ENCODE results near the gene FOXL3.

Gene FOXL3

GRCh38 chr7:304574-305409 is 14.8 kb downstream of the FOXL3 start:
- DNase-seq: no peak

GRCh38 chr7:305410-306151 is 15.6 kb downstream of the FOXL3 start:
- DNase-seq: no peak

GRCh38 chr7:307970-308369 is 18.0 kb downstream of the FOXL3 start:
- DNase-seq: no peak

- no peak for DNase-seq
Observed at GRCh38 chr7:309586-310228, 19.7 kb downstream of the FOXL3 start.

- DNase-seq: no peak
Observed at GRCh38 chr7:311131-311680, 21.2 kb downstream of the FOXL3 start.

GRCh38 chr7:311796-312195 is 21.8 kb downstream of the FOXL3 start:
- no peak for DNase-seq

- DNase-seq: no peak
Observed at GRCh38 chr7:312424-312823, 22.5 kb downstream of the FOXL3 start.

GRCh38 chr7:314853-315252 is 24.9 kb downstream of the FOXL3 start:
- DNase-seq: no peak

- no peak for DNase-seq
Observed at GRCh38 chr7:315516-316265, 25.7 kb downstream of the FOXL3 start.

- no peak for DNase-seq
Observed at GRCh38 chr7:317643-318405, 27.9 kb downstream of the FOXL3 start.

- no peak for DNase-seq
Observed at GRCh38 chr7:318476-318875, 28.5 kb downstream of the FOXL3 start.

GRCh38 chr7:318878-319661 is 29.1 kb downstream of the FOXL3 start:
- no peak for DNase-seq

- DNase-seq: no peak
Observed at GRCh38 chr7:320297-320696, 30.3 kb downstream of the FOXL3 start.

GRCh38 chr7:322111-322671 is 32.2 kb downstream of the FOXL3 start:
- no peak for DNase-seq

- no peak for DNase-seq
Observed at GRCh38 chr7:322708-323111, 32.7 kb downstream of the FOXL3 start.

- DNase-seq: no peak
Observed at GRCh38 chr7:323410-323809, 33.4 kb downstream of the FOXL3 start.

GRCh38 chr7:324011-324410 is 34.0 kb downstream of the FOXL3 start:
- no peak for DNase-seq

- DNase-seq: no peak
Observed at GRCh38 chr7:325051-325798, 35.3 kb downstream of the FOXL3 start.

- DNase-seq: no peak
Observed at GRCh38 chr7:325811-326210, 35.8 kb downstream of the FOXL3 start.

GRCh38 chr7:326273-326672 is 36.3 kb downstream of the FOXL3 start:
- no peak for DNase-seq

Measured in MV-4-11 (cell line).